ENCODE results near the gene CCDC136.
A peak's percentile ranks its signal among the peaks of the same experiment; 100 is the strongest.

CCDC136 gene

DNA sequence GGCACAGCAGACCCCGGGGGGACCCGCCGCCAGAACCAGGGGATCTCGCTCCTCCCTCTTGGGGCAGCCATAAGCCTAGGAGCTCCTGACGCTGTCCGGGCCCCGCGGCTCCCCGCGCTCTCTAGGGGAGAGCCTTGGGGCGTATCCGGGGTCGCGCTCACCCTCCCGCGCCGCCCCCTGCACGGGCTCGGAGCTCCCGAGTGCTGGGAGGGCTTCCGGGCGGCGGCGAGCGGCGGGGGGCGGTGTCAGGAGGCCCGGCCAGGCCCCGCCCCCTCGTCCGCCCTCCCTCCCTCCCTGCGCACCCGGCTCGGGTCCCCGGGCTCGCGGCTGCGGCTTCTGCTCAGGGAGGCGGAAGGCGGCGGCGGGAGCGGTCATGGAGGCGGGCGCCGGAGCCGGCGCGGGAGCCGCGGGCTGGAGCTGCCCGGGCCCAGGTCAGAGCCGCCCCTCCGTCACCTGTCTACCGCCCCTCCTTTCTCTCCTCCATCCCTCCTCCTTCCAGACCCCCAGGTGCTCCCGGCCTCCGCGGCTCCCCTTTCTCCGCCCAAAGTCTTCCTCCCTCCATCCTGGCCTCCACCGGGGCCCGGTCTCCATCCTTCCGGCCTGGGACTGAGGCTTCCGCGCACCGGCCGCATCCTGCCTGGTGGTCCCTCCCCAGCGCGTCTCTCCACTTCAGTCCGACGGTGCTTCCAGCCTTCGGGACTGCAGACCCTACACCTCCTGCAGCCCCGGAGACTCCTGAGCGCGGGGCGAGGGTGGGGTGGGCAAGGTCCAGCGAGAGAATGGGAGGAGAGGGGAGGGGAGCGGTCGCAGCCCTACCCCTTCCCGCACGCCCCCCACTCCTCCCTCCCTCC is at the start of gene CCDC136:
TSS of gene CCDC136 (plus strand) at position 848 of the 851 bp plus-strand sequence. CDS start 444 bp downstream, outside the sequence.
- no peak for DNase-seq (ENCODE audit: extremely low read depth, low read depth)
- H3K4me3 ChIP-seq (replicated peaks; ENCODE audit: low read depth, low read length): peak within 1 kb of the TSS; percentile 68
- TF ChIP-seq, protein P1, sequence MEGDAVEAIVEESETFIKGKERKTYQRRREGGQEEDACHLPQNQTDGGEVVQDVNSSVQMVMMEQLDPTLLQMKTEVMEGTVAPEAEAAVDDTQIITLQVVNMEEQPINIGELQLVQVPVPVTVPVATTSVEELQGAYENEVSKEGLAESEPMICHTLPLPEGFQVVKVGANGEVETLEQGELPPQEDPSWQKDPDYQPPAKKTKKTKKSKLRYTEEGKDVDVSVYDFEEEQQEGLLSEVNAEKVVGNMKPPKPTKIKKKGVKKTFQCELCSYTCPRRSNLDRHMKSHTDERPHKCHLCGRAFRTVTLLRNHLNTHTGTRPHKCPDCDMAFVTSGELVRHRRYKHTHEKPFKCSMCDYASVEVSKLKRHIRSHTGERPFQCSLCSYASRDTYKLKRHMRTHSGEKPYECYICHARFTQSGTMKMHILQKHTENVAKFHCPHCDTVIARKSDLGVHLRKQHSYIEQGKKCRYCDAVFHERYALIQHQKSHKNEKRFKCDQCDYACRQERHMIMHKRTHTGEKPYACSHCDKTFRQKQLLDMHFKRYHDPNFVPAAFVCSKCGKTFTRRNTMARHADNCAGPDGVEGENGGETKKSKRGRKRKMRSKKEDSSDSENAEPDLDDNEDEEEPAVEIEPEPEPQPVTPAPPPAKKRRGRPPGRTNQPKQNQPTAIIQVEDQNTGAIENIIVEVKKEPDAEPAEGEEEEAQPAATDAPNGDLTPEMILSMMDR (IDR thresholded peaks at IDR 0.05; ENCODE audit: low read depth, low read length, missing control alignments): no peak

- peak overlapping the region; percentile 8; the same call in 1 of the 2 replicates for H3K4me3 ChIP-seq (replicated peaks; ENCODE audit: low read depth, low read length)
- DNase-seq (ENCODE audit: extremely low read depth, low read depth): no peak
Measured at GRCh38 chr7:128742206-128742605, 49.6 kb upstream of the CCDC136 start.

GRCh38 chr7:128743112-128743772 is 48.5 kb upstream of the CCDC136 start:
- no peak overlapping the region for H3K4me3 ChIP-seq (replicated peaks; ENCODE audit: low read depth, low read length)

More at GRCh38 chr7:128742206-128742605, 49.6 kb upstream of the CCDC136 start:
- TF ChIP-seq, protein P1 (IDR thresholded peaks at IDR 0.05; ENCODE audit: low read depth, low read length, missing control alignments): no peak

GRCh38 chr7:128744366-128744905 is 47.3 kb upstream of the CCDC136 start:
- no peak for DNase-seq (ENCODE audit: extremely low read depth, low read depth)
- no peak overlapping the region for H3K4me3 ChIP-seq (replicated peaks; ENCODE audit: low read depth, low read length)
- TF ChIP-seq, protein P1 (IDR thresholded peaks at IDR 0.05; ENCODE audit: low read depth, low read length, missing control alignments): no peak

More at GRCh38 chr7:128743112-128743772, 48.5 kb upstream of the CCDC136 start:
- TF ChIP-seq, protein P1 (IDR thresholded peaks at IDR 0.05; ENCODE audit: low read depth, low read length, missing control alignments): no peak
- no peak for DNase-seq (ENCODE audit: extremely low read depth, low read depth)

- no peak overlapping the region for H3K4me3 ChIP-seq (replicated peaks; ENCODE audit: low read depth, low read length)
- DNase-seq (ENCODE audit: extremely low read depth, low read depth): no peak
- TF ChIP-seq, protein P1 (IDR thresholded peaks at IDR 0.05; ENCODE audit: low read depth, low read length, missing control alignments): no peak
Measured at GRCh38 chr7:128745706-128746105, 46.1 kb upstream of the CCDC136 start.

GRCh38 chr7:128747327-128748079 is 44.3 kb upstream of the CCDC136 start:
- no peak overlapping the region for H3K4me3 ChIP-seq (replicated peaks; ENCODE audit: low read depth, low read length)
- TF ChIP-seq, protein P1 (IDR thresholded peaks at IDR 0.05; ENCODE audit: low read depth, low read length, missing control alignments): no peak
- no peak for DNase-seq (ENCODE audit: extremely low read depth, low read depth)

Data from HFF-Myc (cell line).